ENCODE results near the gene FNDC3B.

Gene FNDC3B

GRCh38 chr3:172134352-172134751 is 95.0 kb downstream of the FNDC3B start:
- Histone ChIP-seq H3K9ac (ENCODE audit: low read length) (no peak overlapping the region), H3K36me3 (replicated peaks; ENCODE audit: insufficient read depth, low read length) (peaks cover 6% of the 10 kb centered on the region; the same call in 1 of the 2 replicates), H3K4me3 (ENCODE audit: low read length) (no peak overlapping the region), H3K27me3 (replicated peaks; ENCODE audit: insufficient read depth, low read length) (no peaks in the 10 kb centered on the region), H3K27ac (ENCODE audit: low read length) (peak overlapping the region; percentile 10; the same call in 1 of the 2 replicates), H2AFZ (ENCODE audit: low read length) (no peak overlapping the region), H3K4me1 (ENCODE audit: low read length) (peaks cover 47% of the 10 kb centered on the region), H3K4me2 (ENCODE audit: low read depth, low read length) (peak overlapping the region; percentile 45), H3K9me2 (replicated peaks; ENCODE audit: insufficient read depth, low read length) (no peaks in the 10 kb centered on the region), H3K79me2 (ENCODE audit: low read length) (peaks cover 97% of the 10 kb centered on the region), H3F3A (ENCODE audit: insufficient read depth, low read length) (peaks cover 14% of the 10 kb centered on the region), H3K9me3 (replicated peaks; ENCODE audit: insufficient read depth, low read length) (no peaks in the 10 kb centered on the region), H4K20me1 (ENCODE audit: insufficient read depth, low read length) (no peaks in the 10 kb centered on the region)
- peak; percentile 70 for DNase-seq
- TF ChIP-seq EZH2phosphoT487 (IDR thresholded peaks at IDR 0.05; ENCODE audit: low read length) (no peak), EZH2 (optimal IDR thresholded peaks at IDR 0.05; ENCODE audit: low read depth, low read length) (no peak), CTCF (IDR thresholded peaks at IDR 0.05; ENCODE audit: low read length) (no peak)

- Histone ChIP-seq H4K20me1 (ENCODE audit: insufficient read depth, low read length) (no peaks in the 10 kb centered on the region), H3K79me2 (ENCODE audit: low read length) (peaks cover 97% of the 10 kb centered on the region), H3K9me3 (replicated peaks; ENCODE audit: insufficient read depth, low read length) (no peaks in the 10 kb centered on the region), H3K36me3 (replicated peaks; ENCODE audit: insufficient read depth, low read length) (peaks cover 6% of the 10 kb centered on the region; the same call in 1 of the 2 replicates), H3K4me2 (ENCODE audit: low read depth, low read length) (no peak overlapping the region), H3K9ac (ENCODE audit: low read length) (no peak overlapping the region), H3K27me3 (replicated peaks; ENCODE audit: insufficient read depth, low read length) (no peaks in the 10 kb centered on the region), H3K4me3 (ENCODE audit: low read length) (no peak overlapping the region), H3K9me2 (replicated peaks; ENCODE audit: insufficient read depth, low read length) (no peaks in the 10 kb centered on the region), H2AFZ (ENCODE audit: low read length) (no peak overlapping the region), H3F3A (ENCODE audit: insufficient read depth, low read length) (peaks cover 14% of the 10 kb centered on the region), H3K4me1 (ENCODE audit: low read length) (peaks cover 49% of the 10 kb centered on the region), H3K27ac (ENCODE audit: low read length) (no peak overlapping the region)
- TF ChIP-seq EZH2 (optimal IDR thresholded peaks at IDR 0.05; ENCODE audit: low read depth, low read length), result no peak
- no peak for TF ChIP-seq CTCF (IDR thresholded peaks at IDR 0.05; ENCODE audit: low read length)
- no peak for DNase-seq
Observed at GRCh38 chr3:172135185-172135584, 95.8 kb downstream of the FNDC3B start.

- Histone ChIP-seq H3K9me3 (replicated peaks; ENCODE audit: insufficient read depth, low read length) (no peaks in the 10 kb centered on the region), H3F3A (ENCODE audit: insufficient read depth, low read length) (peaks cover 14% of the 10 kb centered on the region), H3K27me3 (replicated peaks; ENCODE audit: insufficient read depth, low read length) (no peaks in the 10 kb centered on the region), H3K4me1 (ENCODE audit: low read length) (peaks cover 55% of the 10 kb centered on the region), H3K36me3 (replicated peaks; ENCODE audit: insufficient read depth, low read length) (peaks cover 6% of the 10 kb centered on the region; the same call in 1 of the 2 replicates), H3K27ac (ENCODE audit: low read length) (no peak overlapping the region), H4K20me1 (ENCODE audit: insufficient read depth, low read length) (no peaks in the 10 kb centered on the region), H3K9ac (ENCODE audit: low read length) (no peak overlapping the region), H3K4me2 (ENCODE audit: low read depth, low read length) (no peak overlapping the region), H3K79me2 (ENCODE audit: low read length) (peaks cover 97% of the 10 kb centered on the region), H3K9me2 (replicated peaks; ENCODE audit: insufficient read depth, low read length) (no peaks in the 10 kb centered on the region), H2AFZ (ENCODE audit: low read length) (no peak overlapping the region), H3K4me3 (ENCODE audit: low read length) (no peak overlapping the region)
- TF ChIP-seq EZH2 (optimal IDR thresholded peaks at IDR 0.05; ENCODE audit: low read depth, low read length) (no peak), CTCF (IDR thresholded peaks at IDR 0.05; ENCODE audit: low read length) (no peak), EZH2phosphoT487 (IDR thresholded peaks at IDR 0.05; ENCODE audit: low read length) (no peak)
- DNase-seq, result no peak
Observed at GRCh38 chr3:172135820-172136219, 96.4 kb downstream of the FNDC3B start.
